OCI-LY1 (cell line): Measurements from ENCODE around the gene CYP2C19.

ENCODE experiments used
- CTCF ChIP-seq: fragments of 200-600 bp; sonication (generic), shearing (Covaris generic); IDR thresholded peaks from 2 replicates; pipeline ENCODE4 v1.5.1; 2017; ENCODE audit warnings: mild to moderate bottlenecking, antibody characterized with exemption, low read length, moderate library complexity, mixed read lengths
- EZH2 ChIP-seq: fragments of 200-600 bp; sonication (generic), shearing (Covaris generic); IDR thresholded peaks from 2 replicates; pipeline ENCODE4 v1.8.0; 2017; ENCODE audit warnings: borderline replicate concordance, mixed run types, mild to moderate bottlenecking, antibody characterized with exemption, low read length, moderate library complexity, mixed read lengths

- no peak for TF ChIP-seq CTCF
- no peak for TF ChIP-seq EZH2
Observed at GRCh38 chr10:94902080-94902479, 139.6 kb downstream of the CYP2C19 start.
